NCI-H1105 treated with DMSO at 0.1 percent for 48 hours (cell line): Measurements from ENCODE around the gene ZNF316.
"Not testable (repeated sequence)": the region's sequence is repeated elsewhere in the genome, so short reads cannot be mapped to it uniquely, and the experiment has no call there.

Source experiments
- DNase-seq: peaks from one replicate; lab custom pipeline; 2025; lab: John Stamatoyannopoulos, UW

The ZNF316 gene

GRCh38 chr7:6647080-6647479, 10.0 kb downstream of the ZNF316 start:
- no peak for DNase-seq

GRCh38 chr7:6647541-6647940, 10.4 kb downstream of the ZNF316 start:
- DNase-seq: no peak

GRCh38 chr7:6648066-6648814, 11.1 kb downstream of the ZNF316 start:
- no peak for DNase-seq

GRCh38 chr7:6648815-6649104, 11.6 kb downstream of the ZNF316 start:
- DNase-seq: no peak

- no peak for DNase-seq
These were observed 12.3 kb downstream of the ZNF316 start for GRCh38 chr7:6649241-6649961.

- no peak for DNase-seq
These were observed 13.0 kb downstream of the ZNF316 start for GRCh38 chr7:6650086-6650485.

- DNase-seq: no peak
These were observed 13.4 kb downstream of the ZNF316 start for GRCh38 chr7:6650521-6651011.

GRCh38 chr7:6651851-6652445, 14.8 kb downstream of the ZNF316 start:
- DNase-seq: no peak

GRCh38 chr7:6652446-6653011, 15.4 kb downstream of the ZNF316 start:
- DNase-seq: no peak

GRCh38 chr7:6653071-6654003, 16.2 kb downstream of the ZNF316 start:
- DNase-seq: no peak

- DNase-seq: no peak
These were observed 17.2 kb downstream of the ZNF316 start for GRCh38 chr7:6654113-6654841.

- no peak for DNase-seq
These were observed 17.9 kb downstream of the ZNF316 start for GRCh38 chr7:6654842-6655610.

- no peak for DNase-seq
These were observed 18.7 kb downstream of the ZNF316 start for GRCh38 chr7:6655636-6656385.

GRCh38 chr7:6656413-6656812, 19.3 kb downstream of the ZNF316 start:
- no peak for DNase-seq

- DNase-seq: no peak
These were observed 21.7 kb downstream of the ZNF316 start for GRCh38 chr7:6658618-6659345.

- not testable (repeated sequence) for DNase-seq
These were observed 33.7 kb downstream of the ZNF316 start for GRCh38 chr7:6670851-6671250.

- no peak for DNase-seq
These were observed 38.8 kb downstream of the ZNF316 start for GRCh38 chr7:6675807-6676405.

- DNase-seq: no peak
These were observed 43.0 kb downstream of the ZNF316 start for GRCh38 chr7:6680146-6680545.
